CD4-positive, alpha-beta T cell treated with Interleukin-17A for 1 hour (primary cell): Measurements from ENCODE around the gene GPS1.

Source experiments
- DNase-seq: peaks from one replicate; pipeline ENCODE4 v3.0.0-alpha.2; 2020

GPS1 gene

DNA sequence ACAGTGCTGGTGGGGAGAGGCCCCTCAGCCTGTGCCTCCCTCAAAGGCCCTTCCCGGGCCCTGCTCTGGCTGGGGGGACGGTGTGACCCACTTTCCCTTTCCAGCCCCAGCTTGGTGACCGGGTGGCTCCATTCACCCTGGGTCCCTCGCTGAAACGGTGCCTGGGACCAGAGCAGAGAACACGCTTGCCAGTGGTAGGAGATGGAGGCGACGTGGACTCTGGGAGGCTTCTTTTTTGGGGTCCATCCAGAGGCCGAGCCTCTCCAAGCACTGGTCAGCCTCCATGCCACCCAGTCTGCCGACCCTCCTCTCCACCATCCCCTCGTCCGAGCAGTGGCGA lies 36.8 kb upstream of the GPS1 start:
- DNase-seq: no peak

DNA sequence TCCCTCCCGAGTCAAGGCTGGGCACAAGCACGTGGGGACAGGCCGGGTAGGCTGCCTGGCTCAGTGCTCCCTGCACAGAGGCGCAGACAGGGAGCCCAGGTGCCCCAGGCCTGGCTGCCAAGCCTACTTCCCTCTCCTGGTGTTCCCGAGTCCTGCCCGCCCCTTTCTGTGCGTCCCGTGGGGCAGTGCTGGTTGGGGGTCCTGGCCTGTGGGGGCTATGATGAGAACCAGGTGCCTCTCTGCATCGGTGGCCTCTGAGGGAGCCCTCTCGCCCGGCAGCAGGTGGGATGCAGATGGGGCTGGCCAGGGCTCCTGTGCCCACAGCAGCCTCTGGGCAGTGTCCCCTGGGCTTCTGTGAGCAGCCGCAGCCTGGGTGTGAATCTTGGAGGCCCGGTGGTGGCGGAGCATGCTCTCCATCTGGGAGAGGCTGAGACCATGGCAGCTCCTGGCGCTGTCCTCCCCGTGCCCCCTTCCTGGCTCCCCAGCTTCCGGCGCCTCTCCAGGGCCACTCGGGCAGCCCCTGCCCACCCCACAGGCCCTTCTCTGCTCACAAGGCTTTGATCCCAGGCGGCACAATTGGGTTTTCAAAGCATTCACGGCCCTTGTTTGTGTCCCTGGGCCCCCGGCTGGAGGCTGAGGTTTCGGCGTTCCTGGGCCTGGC lies 36.3 kb upstream of the GPS1 start:
- DNase-seq: no peak

DNA sequence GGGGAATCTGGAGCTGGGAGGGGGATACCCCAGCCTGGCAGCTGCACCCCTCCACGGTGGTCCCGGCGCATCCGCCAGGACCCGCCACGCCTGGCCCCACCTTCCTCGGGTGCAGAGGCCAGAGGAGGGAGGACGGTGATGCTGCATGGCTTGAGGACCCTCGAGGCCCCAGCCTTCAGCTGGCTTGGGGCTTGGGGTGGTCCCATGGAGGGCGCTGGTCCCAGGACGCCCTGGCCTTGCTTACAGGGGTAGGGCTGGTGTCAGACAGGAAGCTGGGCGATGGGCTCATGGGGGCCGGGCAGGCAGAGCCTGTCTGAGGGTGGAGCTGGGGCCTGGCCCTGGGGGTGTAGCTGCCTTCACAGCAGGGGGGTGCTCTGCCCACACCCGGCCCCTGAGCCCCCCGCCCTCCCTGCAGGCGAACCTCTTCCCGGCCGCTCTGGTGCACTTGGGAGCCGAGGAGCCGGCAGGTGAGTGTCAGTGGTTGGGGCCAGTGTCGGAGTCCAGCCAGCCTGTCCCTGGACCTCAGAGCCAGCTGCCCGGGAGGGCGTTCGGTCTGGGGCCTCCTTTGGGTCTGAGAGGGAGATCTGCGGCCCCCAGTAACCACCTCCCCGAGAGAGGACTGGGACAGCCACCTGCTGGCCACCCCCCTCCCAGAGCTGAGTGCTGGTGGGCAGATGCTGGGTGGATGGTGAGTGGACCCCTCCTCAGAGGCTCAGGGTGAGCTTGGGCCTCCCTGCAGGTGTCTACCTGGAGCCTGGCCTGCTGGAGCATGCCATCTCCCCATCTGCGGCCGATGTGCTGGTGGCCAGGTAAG lies 35.4 kb upstream of the GPS1 start:
- no peak for DNase-seq

DNA sequence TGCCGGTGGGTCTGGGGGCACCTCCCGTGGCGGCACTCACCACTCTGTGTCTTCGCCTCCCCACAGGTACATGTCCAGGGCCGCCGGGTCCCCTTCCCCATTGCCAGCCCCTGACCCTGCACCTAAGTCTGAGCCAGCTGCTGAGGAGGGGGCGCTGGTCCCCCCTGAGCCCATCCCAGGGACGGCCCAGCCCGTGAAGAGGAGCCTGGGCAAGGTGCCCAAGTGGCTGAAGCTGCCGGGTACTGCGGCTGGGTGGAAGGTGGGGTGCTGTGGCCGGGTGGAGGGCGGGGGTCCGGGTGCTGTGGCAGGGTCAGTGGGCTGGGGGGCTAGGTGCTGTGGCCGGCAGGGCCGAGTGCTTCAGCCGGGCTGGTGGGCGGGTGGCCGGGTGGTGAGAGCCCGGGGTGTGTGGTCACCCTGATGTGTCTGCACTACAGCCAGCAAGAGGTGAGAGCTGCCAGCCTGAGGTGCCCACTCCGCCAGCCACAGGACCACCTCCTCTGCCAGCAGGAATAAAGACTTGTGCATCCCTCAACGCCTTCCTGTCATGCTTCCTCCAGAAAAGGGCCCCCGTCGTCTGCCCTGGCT lies 34.7 kb upstream of the GPS1 start:
- no peak for DNase-seq

DNA sequence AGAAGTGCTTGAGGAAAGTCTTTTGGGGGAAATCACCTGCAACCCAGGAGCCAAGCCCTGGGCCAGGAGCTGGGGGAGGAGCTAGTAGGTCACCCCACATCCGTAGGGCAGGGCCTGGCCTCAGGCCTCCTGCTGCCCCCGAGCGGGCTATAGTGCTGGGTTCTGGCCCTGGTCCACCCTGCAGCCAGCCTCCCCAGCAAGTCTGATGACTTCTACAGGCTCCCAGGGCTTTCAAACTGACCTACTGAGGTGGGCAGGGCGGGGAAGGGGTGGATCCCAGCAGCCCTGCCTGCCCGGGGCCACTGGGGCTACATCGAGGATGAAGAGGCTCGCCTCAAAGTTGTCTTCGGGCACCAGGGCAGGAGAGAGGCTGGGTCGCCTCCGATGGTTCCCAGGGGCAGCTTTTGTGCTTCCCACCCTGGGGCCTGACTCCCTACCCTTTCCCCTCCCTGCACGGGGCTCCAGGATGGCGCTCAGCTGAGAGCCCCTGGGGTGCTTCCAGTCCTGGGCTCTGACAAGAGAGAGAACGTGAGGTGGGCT lies 34.0 kb upstream of the GPS1 start:
- DNase-seq: no peak

DNA sequence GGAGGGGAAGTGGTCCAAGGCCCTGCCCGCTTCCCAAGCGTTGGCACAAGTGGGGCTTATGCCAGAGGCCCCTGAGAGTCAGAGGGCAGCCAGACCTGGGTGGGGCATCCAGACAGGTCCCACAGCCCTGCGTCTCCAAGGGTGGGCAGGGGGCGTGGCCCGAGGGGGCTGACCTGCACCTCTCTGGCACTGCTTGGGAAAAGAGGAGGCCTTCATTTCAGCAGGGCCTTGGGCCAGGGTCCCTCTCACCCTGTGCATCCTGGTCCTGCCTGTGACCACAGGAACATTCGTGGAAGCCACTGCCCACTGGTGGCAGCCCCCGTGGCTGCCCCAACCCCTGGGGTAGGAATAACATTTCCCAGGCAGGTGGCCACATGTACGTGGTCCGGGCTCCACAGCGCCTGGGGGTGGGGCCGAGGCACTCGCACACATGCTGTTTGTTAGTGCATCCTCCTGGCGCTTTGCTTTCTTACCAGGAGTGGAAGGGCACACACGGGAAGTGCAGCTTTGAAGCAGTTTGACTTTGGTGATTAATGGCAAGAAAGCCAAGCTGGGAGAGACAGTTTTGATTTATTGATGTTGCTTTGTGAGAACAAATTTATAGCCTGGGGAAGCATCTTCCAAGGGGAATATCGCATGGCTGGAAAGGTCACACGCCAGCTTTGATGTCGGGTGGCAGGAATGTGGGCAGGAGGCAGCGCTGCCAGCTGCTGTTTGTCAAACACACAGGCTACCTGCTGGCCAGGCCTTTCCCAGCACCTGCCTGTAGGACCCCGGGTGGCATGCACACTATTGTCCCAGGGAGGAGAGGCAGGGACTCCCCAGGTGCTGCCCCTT lies 33.3 kb upstream of the GPS1 start:
- no peak for DNase-seq

DNA sequence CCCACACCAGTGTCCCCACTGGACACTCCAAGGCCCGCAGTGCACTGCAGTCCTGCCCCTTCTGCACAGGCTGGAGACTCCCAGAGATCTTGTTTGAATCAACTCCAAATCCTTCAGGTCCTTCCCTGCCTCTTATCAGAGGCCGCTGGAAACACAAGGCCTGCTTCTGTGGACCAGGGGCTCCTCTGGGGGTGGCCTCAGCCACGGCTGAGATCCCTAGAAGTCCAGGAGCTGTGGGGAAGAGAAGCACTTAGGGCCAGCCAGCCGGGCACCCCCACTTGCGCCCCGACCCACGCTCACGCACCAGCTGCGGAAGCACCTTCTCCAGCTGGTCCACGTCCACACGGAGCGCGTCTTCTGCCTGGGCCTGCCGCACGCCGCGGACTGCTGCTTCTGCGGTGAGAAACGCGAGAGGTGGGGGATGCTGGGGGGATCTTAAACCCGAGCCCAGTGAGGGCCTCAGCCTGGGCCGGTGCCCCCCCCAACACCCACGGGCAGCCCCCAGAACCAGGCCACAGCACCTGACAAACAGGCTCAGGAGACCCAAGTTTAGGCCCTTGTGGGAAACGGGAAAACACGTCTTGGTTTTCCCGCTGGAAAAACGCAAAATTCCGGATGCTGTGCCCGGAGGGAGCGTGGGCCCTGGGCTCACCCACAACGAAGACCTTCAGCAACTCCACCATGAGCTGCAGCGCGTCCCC lies 32.6 kb upstream of the GPS1 start:
- DNase-seq: no peak

DNA sequence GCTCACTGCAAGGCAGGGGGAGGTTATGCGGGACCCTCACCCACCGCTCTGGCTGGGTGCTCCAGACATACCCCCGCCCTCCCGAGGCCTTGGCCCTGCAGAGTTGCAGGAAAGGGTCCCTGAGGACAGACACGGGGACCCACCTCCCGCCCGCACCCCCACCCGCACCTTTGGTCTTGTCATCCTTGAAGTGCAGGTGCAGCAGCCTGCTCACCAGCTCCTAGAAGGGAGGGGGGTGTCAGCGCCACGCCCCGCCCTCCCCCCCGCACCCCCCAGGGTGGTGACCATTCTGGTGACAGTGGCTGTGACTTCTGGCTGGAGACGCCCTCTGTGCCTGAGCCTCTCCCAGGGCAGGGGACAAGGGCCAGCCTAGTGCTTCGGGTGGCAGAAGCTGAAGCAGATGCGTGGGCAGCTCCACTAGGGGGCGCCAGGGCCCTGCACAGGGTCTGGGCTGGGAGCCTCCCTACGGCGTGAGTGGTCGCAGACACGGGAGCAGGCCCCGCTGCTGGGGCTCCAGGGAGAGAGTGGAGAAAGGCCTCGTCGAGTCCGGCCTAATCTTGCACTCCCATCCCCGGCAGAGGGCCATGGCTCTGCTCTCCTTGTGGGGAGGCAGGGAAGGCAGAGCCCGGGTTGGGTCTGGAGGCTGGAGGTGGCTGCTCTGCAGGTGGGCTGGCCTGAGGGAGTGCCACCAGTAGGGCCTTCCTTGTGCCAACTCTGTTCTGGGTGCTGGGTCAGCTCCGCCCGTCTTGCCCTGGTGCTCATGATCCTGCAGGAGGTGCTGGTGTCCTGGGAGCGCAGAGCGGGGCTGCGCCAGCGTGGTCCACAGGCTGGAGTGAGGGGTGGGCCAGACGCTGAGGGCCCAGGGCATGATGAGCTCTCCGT lies 31.8 kb upstream of the GPS1 start:
- DNase-seq: peak; percentile 62

DNA sequence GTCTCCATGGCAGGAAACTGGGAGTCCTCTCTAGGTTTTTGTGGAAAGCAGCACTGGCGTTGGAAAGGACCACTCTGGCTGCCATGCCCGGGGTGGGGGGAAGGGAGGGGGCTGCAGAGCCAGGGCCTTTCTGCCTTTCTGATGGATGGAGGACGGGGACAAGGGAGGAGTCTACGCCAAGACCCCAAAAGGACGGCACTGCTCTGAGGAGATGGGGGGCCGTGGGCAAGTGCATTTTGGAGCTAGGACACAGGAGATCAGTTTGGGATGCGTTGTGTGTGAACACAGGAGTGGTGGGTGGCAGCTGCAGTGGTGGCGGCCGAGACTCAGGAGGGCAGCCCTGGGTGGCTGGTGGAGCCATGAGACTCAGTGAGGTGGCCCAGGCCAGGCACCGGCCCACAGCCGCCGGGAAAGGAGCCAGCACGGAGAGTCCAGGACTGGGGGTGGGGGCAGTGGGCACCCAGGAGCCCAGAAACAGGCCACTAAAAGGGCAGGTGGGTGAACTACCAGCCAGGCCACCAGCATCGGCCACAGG lies 31.1 kb upstream of the GPS1 start:
- DNase-seq: no peak

DNA sequence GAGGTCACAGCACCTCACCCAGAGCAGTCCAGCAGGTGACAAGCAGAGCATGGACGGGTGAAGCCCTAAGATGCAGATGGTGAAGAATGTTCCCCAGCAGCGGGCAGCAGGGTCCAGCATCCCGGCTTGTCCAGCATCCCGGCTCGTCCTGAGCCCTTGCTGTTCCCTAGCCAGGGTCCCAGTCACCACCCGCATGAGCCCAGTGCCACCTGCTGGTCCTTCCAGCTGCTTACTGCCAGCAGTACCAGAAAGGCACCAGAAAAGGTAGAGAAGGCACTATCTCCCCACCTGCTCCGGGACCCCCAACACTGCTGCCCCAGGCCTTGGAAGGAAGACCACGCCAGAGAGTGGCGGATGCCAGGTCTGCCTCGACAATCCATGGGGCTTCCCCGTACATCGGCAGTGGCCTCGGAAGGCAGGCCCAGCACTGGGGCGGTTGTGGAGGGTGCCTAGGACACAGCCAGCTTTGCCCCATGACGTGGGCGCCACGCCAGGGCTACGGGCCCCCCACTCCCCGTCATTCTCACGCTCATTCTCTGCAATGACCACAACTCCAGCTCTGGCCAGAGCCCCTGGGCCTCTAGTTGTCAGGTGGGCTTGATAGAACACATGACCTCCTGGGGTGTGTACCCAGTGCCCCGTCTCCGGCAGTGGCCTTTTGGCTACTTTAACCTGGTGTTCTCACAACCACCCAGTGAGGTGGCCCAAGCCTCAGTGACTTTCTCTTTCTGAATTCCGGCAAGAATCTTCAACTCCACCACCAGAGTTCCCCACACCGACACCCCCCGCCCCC lies 30.4 kb upstream of the GPS1 start:
- peak; percentile 65 for DNase-seq

DNA sequence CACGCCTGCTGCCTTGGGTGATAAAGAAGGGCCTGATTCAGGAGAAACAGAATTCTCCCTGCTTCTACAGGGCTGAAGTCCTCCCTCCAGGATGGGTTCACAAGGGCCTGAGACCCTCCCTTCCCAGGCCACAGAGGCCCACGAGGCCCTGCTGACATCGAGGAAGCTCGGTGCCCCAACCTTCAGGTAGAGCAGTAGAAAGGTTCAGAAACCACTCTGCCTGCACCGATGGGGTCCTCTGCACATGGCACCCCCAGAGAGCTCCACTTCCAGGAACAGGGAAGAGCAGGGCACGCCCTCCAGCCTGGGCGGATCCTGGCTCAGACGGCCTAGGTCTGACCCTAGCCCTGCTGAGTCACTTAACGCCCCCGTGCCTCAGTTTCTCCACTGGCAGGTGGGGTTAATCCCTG lies 29.8 kb upstream of the GPS1 start:
- no peak for DNase-seq

DNA sequence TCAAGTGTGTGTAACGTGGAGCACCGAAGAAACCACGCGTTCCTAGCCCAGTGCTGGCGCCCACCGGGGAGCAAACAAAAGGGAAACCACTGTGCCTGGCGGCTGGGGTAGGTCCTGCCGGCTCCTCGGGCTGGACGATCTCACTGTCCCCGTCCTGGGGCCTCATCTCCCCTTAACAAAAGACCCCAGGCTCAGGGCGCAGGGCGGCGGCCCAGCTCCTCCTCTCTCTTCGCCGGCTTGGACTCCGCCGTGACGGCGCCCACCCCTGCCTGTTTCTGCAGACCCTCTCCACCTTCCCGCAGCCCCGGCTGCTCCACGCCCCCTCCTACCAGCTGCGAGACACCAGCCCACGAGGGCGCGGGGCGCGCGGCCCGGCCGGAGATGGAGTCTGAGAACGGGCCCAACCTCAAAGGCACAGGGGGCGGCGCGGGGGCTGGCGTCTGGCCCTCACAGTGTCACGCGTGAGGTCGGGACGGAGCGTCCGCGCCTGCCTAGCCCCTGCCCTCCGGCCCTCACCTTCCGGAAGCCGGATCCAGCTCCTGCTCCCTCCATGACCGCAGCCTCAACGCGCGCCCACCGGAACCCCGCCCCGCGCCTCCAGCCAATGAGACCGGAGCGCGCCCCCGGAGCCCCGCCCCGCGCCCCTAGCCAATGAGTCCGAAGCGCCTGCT lies 29.3 kb upstream of the GPS1 start, which contains the start of gene CENPX:
TSS of gene CENPX (minus strand) at position 569 of the 671 bp plus-strand sequence. CDS start at position 552, 17 bp downstream.
- no peak for DNase-seq

DNA sequence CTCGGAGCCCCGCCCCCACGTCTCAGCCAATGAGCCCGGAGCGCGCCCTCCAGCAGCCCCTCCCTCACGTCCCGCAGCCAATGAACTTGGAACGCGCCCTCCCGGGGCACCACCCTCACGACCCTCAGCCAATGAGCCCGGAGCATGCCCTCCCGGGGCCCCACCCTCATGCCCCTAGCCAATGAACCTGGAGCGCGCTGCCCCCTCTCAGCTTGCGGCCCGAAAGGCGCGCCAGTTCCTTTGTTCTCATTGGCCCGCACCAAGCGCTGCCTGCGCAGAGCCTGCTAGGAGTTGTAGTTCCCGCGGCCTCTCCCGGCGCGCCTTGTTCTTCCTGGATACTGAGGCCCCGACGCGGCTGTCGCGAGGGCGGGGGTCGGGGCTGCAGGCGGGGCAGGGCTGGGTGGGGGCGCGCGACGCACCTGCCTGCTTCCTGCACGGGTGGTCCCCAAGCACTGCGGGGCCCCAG lies 28.7 kb upstream of the GPS1 start, which contains the start of gene LRRC45:
TSS of gene LRRC45 (plus strand) at position 325 of the 466 bp plus-strand sequence. CDS start 339 bp downstream, outside the sequence.
- peak; percentile 100 for DNase-seq

DNA sequence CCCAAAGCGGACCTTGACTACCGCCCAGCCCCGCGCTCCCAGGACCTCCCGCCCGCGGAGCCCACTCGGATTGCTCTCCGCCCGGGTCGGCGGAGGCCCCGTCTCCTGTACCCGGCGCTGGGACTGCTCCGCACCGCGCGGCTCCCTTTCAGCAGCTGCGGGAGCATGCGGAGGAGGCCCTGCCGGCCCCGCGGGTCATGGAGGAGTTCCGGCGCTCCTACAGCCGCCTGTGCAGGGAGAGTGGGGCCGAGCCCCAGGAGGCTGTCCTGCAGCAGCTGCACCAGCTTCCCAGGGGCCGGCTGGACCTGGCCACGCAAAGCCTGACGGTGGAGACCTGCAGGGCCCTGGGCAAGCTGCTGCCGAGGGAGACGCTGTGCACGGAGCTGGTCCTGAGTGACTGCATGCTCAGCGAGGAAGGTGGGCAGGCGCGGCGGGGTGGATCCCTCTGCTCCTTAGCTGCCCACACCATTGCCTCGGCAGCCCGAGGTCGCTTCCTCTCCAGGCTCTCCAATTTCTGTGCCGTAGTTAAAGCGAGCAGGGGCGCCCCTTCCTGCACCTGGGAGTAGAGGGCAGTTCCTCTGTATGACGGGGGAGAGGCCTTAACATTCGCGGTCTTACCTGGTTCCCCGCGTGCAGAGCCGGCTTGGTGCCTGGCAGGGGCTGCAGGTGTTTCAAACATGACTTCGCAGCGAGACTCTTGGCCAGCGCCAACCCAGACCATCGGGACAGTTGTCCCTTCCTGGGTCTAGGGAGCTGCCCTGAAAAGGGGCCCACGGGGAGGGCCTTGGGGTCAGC lies 28.1 kb upstream of the GPS1 start:
- DNase-seq: no peak

DNA sequence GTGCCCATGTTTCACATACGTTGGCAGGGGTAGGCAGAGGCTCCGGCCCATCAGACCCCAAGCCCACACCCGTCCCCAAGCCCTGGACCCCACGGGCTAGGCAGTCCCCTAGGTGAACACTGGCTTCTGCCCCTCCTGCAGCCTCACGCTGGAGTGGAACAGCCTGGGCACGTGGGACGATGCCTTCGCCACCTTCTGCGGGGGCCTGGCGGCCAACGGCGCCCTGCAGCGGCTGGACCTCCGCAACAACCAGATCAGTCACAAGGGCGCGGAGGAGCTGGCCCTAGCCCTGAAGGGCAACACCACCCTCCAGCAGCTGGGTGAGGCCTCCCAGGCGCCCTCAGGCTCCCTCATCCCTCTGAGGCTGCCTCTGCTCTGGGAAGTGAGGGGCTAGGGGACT lies 26.8 kb upstream of the GPS1 start:
- no peak for DNase-seq

DNA sequence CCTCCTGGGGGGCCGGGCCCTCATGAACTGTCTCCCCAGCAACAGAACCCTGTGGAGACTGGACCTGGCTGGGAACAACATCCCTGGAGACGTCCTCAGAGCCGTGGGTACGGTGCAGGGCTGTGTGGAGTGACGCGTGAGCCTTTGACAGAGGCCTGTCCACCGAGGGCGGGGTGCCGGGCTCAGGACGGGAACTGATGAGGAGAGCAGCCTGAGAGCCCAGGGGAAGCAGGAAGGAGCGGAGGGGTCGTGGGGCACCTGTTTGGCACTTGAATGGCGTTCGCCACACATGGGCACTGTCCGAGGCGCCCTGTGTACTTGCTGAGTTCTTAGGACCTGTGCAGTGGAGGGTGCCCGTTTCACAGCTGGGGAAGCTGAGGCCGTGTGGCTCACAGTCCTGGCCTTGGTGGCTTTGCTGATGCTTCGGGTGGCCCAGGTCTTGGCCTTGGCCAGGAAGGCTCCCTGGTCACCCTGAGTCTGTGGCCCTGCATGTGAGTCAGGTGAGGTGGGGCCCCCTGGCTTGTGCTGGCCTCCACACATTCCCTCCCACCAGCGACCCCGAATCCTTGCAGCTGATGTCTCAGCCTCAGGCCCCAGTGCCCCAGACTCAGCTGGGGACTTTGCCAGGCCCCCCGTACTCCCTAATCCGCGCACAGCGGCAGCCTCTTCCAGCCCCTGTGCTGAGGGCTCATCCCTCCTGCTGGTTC lies 26.1 kb upstream of the GPS1 start:
- DNase-seq: no peak

DNA sequence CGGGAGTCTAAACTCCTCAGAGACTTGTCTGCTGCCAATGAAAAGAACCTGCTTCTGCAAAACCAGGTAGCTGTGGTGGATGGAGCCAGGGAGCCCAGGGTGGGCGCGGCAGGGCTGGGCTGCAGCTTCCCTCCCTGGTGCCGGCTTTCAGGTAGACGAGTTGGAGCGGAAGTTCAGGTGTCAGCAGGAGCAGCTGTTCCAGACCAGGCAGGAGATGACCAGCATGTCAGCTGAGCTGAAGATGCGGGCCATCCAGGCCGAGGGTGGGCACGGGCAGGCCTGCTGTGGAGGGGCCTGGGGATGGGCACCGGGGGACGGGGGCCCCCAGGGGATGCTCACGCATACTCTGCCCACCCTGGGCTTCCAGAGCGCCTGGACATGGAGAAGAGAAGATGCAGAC lies 23.5 kb upstream of the GPS1 start:
- DNase-seq: no peak

DNA sequence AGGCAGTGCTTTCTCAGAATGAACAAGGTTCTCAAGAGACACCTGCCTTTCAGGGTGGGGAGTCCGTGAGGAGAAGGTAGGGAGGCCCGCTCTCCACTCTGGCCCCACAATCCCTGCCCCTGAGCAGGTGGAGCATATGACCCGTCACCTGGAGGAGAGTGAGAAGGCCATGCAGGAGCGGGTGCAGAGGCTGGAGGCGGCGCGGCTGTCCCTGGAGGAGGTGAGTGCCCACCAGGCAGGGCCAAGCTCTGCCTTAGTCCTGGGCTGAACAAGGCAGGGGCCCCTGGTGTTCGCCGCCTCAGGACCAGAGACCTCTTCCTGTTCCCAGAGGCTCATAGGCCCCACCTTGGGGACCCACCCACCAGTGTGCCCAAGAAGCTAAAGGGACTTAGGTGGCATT lies 22.7 kb upstream of the GPS1 start:
- no peak for DNase-seq
